AG09309 (cell line): ENCODE measurements around the gene CILP2.

Experiments
- DNase-seq: peaks from one replicate; pipeline ENCODE4 v3.0.0-alpha.2; 2010; ENCODE audit warnings: low read depth
- H3K4me3 ChIP-seq: 2 replicates; pipeline ENCODE4 v1.5.1; 2011; ENCODE audit warnings: mild to moderate bottlenecking, low read depth, low read length, moderate library complexity; ENCODE audit not compliant: control insufficient read depth
- TF ChIP-seq, protein P1 (sequence below): IDR thresholded peaks from 2 replicates; pipeline ENCODE4 v1.5.1; 2011; ENCODE audit warnings: mild to moderate bottlenecking, low read depth, low read length, inconsistent platforms; ENCODE audit not compliant: insufficient read depth, control insufficient read depth; ENCODE audit errors: missing control alignments

Gene CILP2

DNA sequence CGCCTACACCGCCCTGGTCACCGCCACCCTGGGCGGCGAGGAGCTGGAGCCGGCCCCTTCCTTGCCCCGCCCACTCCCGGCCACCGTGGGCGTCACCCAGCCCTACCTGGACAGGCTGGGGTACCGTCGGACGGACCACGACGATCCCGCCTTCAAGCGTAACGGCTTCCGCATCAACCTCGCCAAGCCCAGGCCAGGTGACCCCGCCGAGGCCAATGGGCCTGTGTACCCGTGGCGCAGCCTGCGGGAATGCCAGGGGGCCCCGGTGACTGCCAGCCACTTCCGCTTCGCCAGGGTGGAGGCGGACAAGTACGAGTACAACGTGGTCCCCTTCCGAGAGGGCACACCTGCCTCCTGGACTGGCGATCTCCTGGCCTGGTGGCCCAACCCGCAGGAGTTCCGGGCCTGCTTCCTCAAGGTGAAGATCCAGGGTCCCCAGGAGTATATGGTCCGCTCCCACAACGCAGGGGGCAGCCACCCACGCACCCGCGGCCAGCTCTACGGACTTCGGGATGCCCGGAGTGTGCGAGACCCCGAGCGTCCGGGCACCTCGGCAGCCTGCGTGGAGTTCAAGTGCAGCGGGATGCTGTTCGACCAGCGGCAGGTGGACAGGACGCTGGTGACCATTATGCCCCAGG lies 7.0 kb downstream of the CILP2 start:
- DNase-seq = no peak
- TF ChIP-seq, protein P1, sequence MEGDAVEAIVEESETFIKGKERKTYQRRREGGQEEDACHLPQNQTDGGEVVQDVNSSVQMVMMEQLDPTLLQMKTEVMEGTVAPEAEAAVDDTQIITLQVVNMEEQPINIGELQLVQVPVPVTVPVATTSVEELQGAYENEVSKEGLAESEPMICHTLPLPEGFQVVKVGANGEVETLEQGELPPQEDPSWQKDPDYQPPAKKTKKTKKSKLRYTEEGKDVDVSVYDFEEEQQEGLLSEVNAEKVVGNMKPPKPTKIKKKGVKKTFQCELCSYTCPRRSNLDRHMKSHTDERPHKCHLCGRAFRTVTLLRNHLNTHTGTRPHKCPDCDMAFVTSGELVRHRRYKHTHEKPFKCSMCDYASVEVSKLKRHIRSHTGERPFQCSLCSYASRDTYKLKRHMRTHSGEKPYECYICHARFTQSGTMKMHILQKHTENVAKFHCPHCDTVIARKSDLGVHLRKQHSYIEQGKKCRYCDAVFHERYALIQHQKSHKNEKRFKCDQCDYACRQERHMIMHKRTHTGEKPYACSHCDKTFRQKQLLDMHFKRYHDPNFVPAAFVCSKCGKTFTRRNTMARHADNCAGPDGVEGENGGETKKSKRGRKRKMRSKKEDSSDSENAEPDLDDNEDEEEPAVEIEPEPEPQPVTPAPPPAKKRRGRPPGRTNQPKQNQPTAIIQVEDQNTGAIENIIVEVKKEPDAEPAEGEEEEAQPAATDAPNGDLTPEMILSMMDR = no peak
- H3K4me3 ChIP-seq = no peak overlapping the region

DNA sequence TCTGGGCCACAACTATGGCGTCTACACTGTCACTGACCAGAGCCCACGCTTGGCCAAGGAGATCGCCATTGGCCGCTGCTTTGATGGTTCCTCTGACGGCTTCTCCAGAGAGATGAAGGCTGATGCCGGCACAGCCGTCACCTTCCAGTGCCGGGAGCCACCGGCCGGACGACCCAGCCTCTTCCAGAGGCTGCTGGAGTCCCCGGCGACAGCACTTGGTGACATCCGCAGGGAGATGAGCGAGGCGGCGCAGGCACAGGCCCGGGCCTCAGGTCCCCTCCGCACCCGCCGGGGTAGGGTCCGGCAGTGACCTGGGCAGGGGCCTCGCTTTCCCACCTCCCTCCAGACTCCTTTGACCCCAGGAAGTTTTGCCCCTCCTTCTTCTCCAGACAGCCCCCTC lies 7.6 kb downstream of the CILP2 start:
- no peak overlapping the region for H3K4me3 ChIP-seq
- no peak for DNase-seq
- TF ChIP-seq, protein P1 = no peak

DNA sequence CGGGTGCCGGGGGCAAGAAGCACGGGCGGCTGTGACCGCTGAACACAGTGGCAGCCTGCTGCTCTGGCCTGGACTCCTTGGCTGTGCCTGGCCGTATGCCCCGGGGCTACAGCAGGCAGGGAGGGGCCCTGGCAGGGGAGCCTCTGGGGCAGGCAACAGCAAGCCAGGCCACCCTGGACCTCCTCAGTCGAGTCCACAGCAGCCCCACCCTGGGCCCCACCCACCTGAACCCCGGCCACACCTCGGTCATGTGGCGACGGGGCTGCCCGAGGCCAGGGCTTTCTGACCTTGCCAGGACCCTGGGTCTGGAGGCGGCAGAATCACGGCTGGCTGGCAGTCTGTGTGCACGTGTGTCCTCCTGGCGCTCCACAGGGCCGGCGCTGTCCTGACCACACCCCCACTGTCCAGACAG lies 8.7 kb downstream of the CILP2 start:
- H3K4me3 ChIP-seq = no peak overlapping the region
- DNase-seq = no peak
- TF ChIP-seq, protein P1 = no peak

DNA sequence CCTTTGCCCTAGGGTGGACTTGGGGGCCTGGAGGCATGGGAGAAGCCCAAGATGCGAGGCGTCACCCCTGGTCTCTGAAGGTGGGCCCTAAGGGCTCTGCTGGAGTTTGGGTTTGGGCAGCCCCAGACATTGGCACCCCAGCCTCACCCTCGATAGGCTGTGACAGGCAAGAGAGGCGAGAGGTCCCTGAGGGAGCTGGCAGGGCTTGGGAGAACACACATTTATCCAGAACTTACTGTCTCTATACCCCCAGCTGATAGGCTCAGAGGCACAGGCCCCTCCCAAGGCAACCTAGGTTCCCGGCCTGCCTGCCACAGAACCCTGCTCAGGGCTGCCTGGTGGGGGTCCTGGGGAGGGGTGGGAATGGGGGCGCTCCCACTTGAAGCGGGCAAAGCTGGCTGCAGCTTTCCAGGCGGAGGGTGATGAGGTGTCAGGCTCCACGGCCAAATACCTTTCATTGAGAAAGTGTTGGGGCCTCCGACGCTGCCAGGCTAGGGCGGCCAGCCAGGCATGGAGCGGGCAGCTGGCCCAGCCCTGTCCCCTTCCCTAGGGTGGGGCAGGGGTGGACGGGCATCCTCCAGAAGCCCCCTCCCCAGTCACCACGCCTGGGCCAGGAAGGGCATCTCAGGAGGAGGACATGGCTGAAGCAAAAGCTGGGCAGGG lies 9.7 kb downstream of the CILP2 start:
- no peak for DNase-seq
- TF ChIP-seq, protein P1 = no peak
- no peak overlapping the region for H3K4me3 ChIP-seq

DNA sequence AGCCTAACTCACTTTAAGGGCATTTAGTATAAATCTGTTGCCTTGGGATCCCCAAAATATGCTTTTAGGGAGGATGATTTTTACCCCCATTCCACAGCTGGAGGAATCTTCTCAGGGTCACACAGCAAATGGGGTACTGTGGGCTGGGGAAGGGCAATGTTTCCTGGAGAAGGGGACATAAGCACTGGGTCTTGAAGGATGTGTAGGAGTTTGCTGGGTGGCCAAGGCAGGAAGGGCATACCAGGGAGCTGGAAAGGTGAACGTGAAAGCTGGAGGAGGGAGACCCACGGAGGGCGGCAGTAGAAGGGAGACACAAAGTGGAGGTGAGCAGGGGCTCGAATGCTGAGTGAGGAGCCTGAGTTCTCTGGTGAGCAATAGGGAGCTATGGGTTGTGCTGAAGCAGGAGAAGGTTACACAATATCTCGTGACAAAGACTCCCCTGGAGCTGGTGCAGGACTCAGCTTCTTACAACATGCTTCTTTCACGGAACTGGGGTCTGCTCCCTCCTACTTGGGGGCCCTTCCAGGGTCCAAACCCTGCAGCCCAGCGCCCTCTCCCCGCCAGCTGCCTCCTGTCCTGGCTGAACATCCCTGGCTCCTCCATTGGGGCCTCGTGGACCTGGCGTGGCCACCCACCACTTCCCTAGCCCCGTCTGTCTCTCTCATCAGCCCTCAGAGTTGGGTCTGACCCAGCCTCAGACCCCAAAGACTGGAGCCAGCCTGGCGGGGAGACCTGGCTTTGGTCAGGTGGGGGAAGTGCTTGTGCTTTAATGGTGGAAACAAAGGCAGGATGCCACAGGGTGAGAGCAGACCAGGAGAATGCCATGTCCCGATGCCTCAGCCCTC lies 11.1 kb downstream of the CILP2 start:
- TF ChIP-seq, protein P1 = no peak
- DNase-seq = peak; percentile 25
- no peak overlapping the region for H3K4me3 ChIP-seq

DNA sequence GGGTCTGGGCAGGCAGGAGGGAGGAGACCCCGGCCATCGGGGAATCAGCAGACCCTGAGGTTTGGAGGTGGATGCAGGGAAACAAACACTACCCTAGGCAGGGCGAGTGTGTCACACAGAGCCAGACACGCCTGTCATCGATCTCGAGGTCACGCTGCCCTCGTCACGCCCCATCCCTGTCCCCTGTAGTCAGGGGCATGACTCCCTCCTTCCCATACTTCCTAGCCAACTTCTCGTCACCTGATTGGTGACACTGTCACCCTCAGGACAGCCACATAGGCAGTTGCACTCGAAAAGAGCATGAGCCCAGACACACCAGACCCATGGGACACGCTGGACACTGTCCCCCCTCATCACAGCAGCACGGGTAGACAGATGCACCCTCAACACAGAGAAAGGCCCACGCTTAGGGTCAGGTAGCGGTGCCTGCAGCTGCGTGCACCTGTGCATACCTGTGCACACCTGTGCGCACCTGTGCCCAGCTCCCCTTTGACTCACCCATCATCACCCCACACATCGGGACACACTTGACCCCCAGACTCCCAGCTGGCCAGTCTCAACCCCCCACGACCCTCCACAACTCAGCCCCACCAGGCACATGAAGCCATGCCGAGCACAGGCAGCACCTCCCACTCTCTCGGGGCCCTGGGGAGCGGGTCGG lies 11.9 kb downstream of the CILP2 start:
- no peak for DNase-seq

More for the DNA sequence above, 11.9 kb downstream of the CILP2 start:
- no peak overlapping the region for H3K4me3 ChIP-seq
- TF ChIP-seq, protein P1 = no peak
